HG02588 (cell line): Measurements from ENCODE around the gene CYP3A5.
"Not testable (repeated sequence)": the region's sequence is repeated elsewhere in the genome, so short reads cannot be mapped to it uniquely, and the experiment has no call there.

ENCODE experiments used
- ATAC-seq: cut with Tn5 transposase; IDR thresholded peaks from one replicate; pipeline ENCODE4 v1.9.1; 2021; ENCODE audit warnings: mild to moderate bottlenecking, moderate library complexity; ENCODE audit not compliant: unreplicated experiment

CYP3A5 gene

GRCh38 chr7:99643464-99643863 lies 36.3 kb downstream of the CYP3A5 start:
- no peak for ATAC-seq

- ATAC-seq: no peak
These were observed 37.8 kb downstream of the CYP3A5 start for GRCh38 chr7:99642027-99642426.

- no peak for ATAC-seq
These were observed 40.5 kb downstream of the CYP3A5 start for GRCh38 chr7:99639267-99639666.

- ATAC-seq: no peak
These were observed 41.1 kb downstream of the CYP3A5 start for GRCh38 chr7:99638731-99639130.

GRCh38 chr7:99637414-99637813 lies 42.4 kb downstream of the CYP3A5 start:
- not testable (repeated sequence) for ATAC-seq

DNA sequence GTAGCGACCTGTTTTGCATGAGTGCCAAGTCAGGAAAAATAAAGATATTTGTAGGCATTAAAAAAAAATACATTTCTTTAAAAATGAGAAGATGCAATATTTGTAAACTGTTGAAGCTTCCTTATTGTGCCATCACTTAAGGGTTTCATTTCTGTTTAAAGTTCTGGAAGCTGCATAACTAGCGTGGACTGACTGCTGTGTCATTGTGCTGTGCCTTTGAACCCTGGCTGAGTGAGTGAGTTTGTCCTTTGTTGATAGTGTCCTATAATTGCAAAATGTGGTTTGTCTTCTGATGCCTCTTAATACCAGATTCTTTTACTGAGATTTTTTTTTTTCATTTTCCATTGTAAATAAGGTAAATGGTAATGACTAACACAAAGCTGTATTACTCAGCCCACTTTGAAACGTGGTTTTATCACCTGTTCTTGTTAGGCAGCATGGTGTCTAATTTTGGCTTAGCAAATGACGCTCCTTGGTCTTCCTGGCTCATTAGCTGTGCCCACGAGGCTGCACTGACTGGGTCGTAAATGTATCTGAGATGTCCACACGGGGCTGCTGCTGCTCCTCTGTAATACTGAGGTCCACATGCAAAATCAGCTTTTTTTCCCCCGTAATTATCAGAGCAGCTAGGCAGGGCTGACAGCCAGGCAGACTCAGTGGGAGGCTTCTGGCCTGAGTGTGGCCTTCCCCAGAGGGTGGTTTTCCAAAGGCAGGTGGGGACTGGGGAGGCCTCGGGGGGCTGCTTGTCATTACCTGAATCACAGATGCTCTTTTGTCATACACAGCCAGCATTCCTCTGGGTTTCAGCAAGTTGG lies 48.3 kb downstream of the CYP3A5 start:
- ATAC-seq: no peak

DNA sequence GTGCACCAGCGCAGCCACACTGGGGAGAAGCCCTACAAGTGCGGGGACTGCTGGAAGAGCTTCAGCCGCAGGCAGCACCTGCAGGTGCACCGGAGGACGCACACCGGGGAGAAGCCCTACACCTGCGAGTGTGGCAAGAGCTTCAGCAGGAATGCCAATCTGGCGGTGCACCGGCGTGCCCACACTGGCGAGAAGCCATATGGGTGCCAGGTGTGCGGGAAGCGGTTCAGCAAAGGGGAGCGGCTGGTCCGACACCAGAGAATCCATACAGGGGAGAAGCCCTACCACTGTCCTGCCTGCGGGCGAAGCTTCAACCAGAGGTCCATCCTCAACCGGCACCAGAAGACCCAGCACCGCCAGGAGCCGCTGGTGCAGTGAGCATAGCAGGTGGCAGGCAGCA lies 50.2 kb downstream of the CYP3A5 start:
- no peak for ATAC-seq

DNA sequence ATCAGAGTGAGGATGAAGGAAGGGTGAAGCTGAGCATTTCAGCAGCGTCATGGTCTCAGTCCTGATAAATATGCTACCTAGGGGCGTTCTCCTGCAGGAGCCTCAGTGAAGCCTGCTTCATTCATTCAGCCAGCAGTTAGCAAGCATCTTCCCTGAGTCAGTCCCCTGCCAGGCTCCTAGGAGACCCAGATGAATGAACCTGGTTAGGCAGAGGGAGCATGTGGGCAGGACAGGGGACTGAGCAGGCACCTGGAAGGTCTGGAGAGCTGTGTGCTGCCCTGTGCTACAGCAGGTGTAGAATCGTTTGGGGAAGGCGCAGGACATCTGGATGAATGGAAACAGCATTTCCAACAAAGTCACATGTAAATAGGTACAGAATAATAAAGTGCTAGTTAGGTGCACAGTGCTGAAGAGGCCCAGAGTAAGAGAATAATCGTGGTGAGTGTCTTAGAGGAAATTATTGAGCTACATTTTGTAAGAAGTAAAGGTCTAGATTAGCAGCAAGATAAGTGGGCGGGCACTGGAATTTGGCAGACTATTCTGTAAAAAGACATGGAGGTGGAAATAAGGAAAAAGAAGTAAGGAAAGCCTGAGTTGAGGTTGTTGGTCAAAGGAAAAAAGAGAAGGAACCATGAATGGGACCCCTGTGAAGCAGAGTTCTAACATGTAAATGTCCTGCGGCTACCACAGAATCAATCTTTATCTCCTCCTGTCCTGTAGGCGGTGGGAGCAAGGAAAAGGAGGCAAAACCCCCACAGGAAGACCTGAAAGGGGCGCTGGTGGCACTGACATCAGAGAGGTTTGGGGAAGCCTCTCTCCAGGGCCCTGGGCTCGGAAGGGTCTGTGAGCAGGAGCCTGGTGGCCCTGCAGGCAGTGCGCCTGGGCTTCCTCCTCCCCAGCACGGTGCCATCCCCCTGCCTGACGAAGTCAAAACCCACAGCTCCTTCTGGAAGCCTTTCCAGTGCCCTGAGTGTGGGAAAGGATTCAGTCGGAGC lies 51.0 kb downstream of the CYP3A5 start:
- ATAC-seq: no peak

GRCh38 chr7:99627513-99627912 lies 52.3 kb downstream of the CYP3A5 start:
- no peak for ATAC-seq

GRCh38 chr7:99626661-99627060 lies 53.1 kb downstream of the CYP3A5 start:
- no peak for ATAC-seq

- no peak for ATAC-seq
These were observed 53.8 kb downstream of the CYP3A5 start for GRCh38 chr7:99625961-99626360.

DNA sequence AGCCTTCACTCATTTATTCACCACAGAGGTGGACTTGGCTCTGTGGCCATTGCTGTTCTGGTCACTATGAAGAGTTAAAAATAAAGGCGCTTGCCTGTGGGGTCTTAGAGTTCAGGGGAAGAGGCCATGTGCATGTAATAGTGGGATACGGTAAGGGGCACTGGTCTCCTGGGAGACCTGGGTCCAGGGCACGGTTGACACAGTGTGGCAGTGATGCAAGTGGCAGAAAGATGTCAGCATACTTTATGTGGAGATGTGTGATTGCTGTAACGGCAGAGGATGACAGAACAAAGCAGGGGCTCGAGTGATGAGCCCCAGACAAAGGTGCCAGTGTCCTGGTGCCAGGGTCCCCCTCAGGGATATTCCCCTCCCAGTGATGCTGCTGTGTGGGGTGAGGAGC lies 54.5 kb downstream of the CYP3A5 start:
- no peak for ATAC-seq

DNA sequence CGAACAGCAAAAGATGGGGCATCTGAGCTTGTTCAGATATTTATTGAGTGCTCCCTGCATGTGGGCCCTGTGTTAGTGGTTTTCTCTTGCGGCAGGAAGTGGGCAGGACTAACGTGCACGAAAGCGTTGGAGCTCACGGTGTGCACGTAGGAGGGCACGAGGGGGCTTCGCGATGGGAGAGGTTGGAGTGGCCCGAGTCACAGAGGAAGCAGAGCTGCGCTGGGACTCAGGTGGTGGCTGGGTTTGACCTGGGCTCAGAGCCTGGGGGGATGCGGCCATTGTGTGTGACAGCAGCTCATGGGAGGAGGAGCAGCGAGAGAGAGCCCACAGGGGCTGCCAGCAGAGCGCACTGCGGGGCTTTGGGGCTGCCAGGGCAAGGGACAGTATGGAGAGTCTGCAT lies 55.3 kb downstream of the CYP3A5 start:
- ATAC-seq: no peak

- ATAC-seq: no peak
These were observed 55.9 kb downstream of the CYP3A5 start for GRCh38 chr7:99623702-99624447.

- ATAC-seq: no peak
These were observed 56.6 kb downstream of the CYP3A5 start for GRCh38 chr7:99623091-99623693.

- ATAC-seq: no peak
These were observed 57.2 kb downstream of the CYP3A5 start for GRCh38 chr7:99622596-99622995.

GRCh38 chr7:99621271-99621670 lies 58.5 kb downstream of the CYP3A5 start:
- no peak for ATAC-seq

DNA sequence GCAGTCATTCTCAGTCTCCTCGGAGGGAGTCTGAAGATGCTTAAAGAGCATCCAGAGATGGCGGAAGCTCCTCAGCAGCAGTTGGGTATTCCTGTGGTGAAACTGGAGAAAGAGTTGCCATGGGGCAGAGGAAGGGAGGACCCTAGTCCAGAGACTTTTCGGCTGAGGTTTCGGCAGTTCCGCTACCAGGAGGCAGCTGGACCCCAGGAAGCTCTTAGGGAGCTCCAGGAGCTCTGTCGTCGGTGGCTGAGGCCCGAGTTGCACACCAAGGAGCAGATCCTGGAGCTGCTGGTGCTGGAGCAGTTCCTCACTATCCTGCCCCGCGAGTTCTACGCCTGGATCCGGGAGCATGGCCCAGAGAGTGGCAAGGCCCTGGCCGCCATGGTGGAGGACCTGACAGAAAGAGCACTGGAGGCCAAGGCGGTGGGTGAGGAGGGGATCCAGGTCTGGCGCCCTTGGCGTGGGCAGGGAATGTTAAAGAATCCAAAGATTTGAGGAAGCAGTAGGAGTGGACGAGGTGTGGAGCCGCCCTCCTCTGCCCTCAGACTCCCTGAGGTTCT lies 60.1 kb downstream of the CYP3A5 start:
- no peak for ATAC-seq

- ATAC-seq: no peak
These were observed 61.1 kb downstream of the CYP3A5 start for GRCh38 chr7:99618726-99619125.

GRCh38 chr7:99617192-99617781 lies 62.5 kb downstream of the CYP3A5 start:
- peak; percentile 42 for ATAC-seq
